Measurements from ENCODE around the gene GNG7.

DNA sequence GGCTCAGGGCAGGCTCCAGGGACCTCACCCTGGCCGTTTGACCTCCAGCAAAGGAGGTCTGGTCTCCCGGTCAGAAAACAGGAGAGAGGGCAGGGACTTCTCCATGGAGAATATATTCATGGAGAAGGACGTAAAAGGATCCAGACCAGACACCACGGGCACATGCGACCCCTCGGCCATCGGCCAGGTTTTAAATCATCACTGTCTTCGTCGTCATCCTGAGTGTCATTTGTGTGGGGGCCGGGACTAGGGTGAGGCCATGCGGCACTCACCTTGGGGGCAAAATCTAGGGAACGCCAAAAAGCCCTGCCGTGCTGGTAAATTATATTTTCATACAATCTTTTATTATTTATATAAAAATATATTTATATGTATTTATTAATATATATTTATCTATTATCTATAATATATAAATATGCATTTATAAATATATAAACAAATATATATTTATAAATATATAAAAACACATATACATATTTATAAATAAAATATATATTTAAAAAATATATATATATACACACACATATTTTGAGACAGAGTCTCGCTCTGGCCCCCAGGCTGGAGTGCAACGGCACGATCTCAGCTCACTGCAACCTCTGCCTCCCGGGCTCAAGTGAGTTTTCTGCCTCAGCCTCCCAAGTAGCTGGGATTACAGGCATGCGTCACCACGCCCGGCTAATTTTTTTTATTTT, 151.2 kb downstream of the GNG7 start:
- TF ChIP-seq, protein P1, sequence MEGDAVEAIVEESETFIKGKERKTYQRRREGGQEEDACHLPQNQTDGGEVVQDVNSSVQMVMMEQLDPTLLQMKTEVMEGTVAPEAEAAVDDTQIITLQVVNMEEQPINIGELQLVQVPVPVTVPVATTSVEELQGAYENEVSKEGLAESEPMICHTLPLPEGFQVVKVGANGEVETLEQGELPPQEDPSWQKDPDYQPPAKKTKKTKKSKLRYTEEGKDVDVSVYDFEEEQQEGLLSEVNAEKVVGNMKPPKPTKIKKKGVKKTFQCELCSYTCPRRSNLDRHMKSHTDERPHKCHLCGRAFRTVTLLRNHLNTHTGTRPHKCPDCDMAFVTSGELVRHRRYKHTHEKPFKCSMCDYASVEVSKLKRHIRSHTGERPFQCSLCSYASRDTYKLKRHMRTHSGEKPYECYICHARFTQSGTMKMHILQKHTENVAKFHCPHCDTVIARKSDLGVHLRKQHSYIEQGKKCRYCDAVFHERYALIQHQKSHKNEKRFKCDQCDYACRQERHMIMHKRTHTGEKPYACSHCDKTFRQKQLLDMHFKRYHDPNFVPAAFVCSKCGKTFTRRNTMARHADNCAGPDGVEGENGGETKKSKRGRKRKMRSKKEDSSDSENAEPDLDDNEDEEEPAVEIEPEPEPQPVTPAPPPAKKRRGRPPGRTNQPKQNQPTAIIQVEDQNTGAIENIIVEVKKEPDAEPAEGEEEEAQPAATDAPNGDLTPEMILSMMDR (IDR thresholded peaks at IDR 0.05): no peak
- TF ChIP-seq POLR2A (IDR thresholded peaks at IDR 0.05): no peak
